Measurements from ENCODE around the gene LARP6.

LARP6 gene

GRCh38 chr15:70802629-70803028, 51.3 kb downstream of the LARP6 start:
- no peaks in the 10 kb centered on the region for H3K9me3 ChIP-seq (ENCODE audit: control insufficient read depth in 1 of 2, low read length in 2 of 2)
- no peaks in the 10 kb centered on the region for H3K36me3 ChIP-seq (ENCODE audit: control insufficient read depth in 1 of 2, insufficient read depth in 2 of 2, low read length in 2 of 2)
- H3K4me1 ChIP-seq (ENCODE audit: control insufficient read depth in 1 of 2, insufficient read depth in 2 of 2, low read length in 2 of 2), result no peaks in the 10 kb centered on the region
- H3K27me3 ChIP-seq (ENCODE audit: low read depth, low read length), result no peaks in the 10 kb centered on the region
- H3K4me3 ChIP-seq (ENCODE audit: low read depth in 1 of 2, low read length in 2 of 2), result no peak overlapping the region
- H3K27ac ChIP-seq (ENCODE audit: low read length), result no peak overlapping the region

- no peak overlapping the region for H3K4me3 ChIP-seq (ENCODE audit: low read depth in 1 of 2, low read length in 2 of 2)
- H3K27me3 ChIP-seq (ENCODE audit: low read depth, low read length), result no peaks in the 10 kb centered on the region
- H3K4me1 ChIP-seq (ENCODE audit: control insufficient read depth in 1 of 2, insufficient read depth in 2 of 2, low read length in 2 of 2), result no peaks in the 10 kb centered on the region
- no peaks in the 10 kb centered on the region for H3K9me3 ChIP-seq (ENCODE audit: control insufficient read depth in 1 of 2, low read length in 2 of 2)
- H3K27ac ChIP-seq (ENCODE audit: low read length), result no peak overlapping the region
- H3K36me3 ChIP-seq (ENCODE audit: control insufficient read depth in 1 of 2, insufficient read depth in 2 of 2, low read length in 2 of 2), result no peaks in the 10 kb centered on the region
These were observed 52.8 kb downstream of the LARP6 start for GRCh38 chr15:70801109-70801508.

- no peaks in the 10 kb centered on the region for H3K36me3 ChIP-seq (ENCODE audit: control insufficient read depth in 1 of 2, insufficient read depth in 2 of 2, low read length in 2 of 2)
- no peak overlapping the region for H3K4me3 ChIP-seq (ENCODE audit: low read depth in 1 of 2, low read length in 2 of 2)
- H3K9me3 ChIP-seq (ENCODE audit: control insufficient read depth in 1 of 2, low read length in 2 of 2), result no peaks in the 10 kb centered on the region
- no peaks in the 10 kb centered on the region for H3K27me3 ChIP-seq (ENCODE audit: low read depth, low read length)
- H3K4me1 ChIP-seq (ENCODE audit: control insufficient read depth in 1 of 2, insufficient read depth in 2 of 2, low read length in 2 of 2), result no peaks in the 10 kb centered on the region
- no peak overlapping the region for H3K27ac ChIP-seq (ENCODE audit: low read length)
These were observed 54.1 kb downstream of the LARP6 start for GRCh38 chr15:70799667-70800450.

GRCh38 chr15:70797464-70797863, 56.5 kb downstream of the LARP6 start:
- H3K27me3 ChIP-seq (ENCODE audit: low read depth, low read length), result no peaks in the 10 kb centered on the region
- H3K4me1 ChIP-seq (ENCODE audit: control insufficient read depth in 1 of 2, insufficient read depth in 2 of 2, low read length in 2 of 2), result no peaks in the 10 kb centered on the region
- H3K4me3 ChIP-seq (ENCODE audit: low read depth in 1 of 2, low read length in 2 of 2), result no peak overlapping the region
- H3K36me3 ChIP-seq (ENCODE audit: control insufficient read depth in 1 of 2, insufficient read depth in 2 of 2, low read length in 2 of 2), result no peaks in the 10 kb centered on the region
- H3K27ac ChIP-seq (ENCODE audit: low read length), result no peak overlapping the region
- H3K9me3 ChIP-seq (ENCODE audit: control insufficient read depth in 1 of 2, low read length in 2 of 2), result no peaks in the 10 kb centered on the region

- Histone ChIP-seq H3K4me1 (ENCODE audit: control insufficient read depth in 1 of 2, insufficient read depth in 2 of 2, low read length in 2 of 2) (no peaks in the 10 kb centered on the region), H3K27ac (ENCODE audit: low read length) (no peak overlapping the region), H3K36me3 (ENCODE audit: control insufficient read depth in 1 of 2, insufficient read depth in 2 of 2, low read length in 2 of 2) (no peaks in the 10 kb centered on the region), H3K27me3 (ENCODE audit: low read depth, low read length) (no peaks in the 10 kb centered on the region), H3K4me3 (ENCODE audit: low read depth in 1 of 2, low read length in 2 of 2) (no peak overlapping the region), H3K9me3 (ENCODE audit: control insufficient read depth in 1 of 2, low read length in 2 of 2) (no peaks in the 10 kb centered on the region)
These were observed 57.2 kb downstream of the LARP6 start for GRCh38 chr15:70796516-70797310.

GRCh38 chr15:70795311-70795665, 58.7 kb downstream of the LARP6 start:
- H3K9me3 ChIP-seq (ENCODE audit: control insufficient read depth in 1 of 2, low read length in 2 of 2), result no peaks in the 10 kb centered on the region
- H3K4me1 ChIP-seq (ENCODE audit: control insufficient read depth in 1 of 2, insufficient read depth in 2 of 2, low read length in 2 of 2), result no peaks in the 10 kb centered on the region
- H3K27ac ChIP-seq (ENCODE audit: low read length), result no peak overlapping the region
- no peaks in the 10 kb centered on the region for H3K36me3 ChIP-seq (ENCODE audit: control insufficient read depth in 1 of 2, insufficient read depth in 2 of 2, low read length in 2 of 2)
- H3K4me3 ChIP-seq (ENCODE audit: low read depth in 1 of 2, low read length in 2 of 2), result no peak overlapping the region
- H3K27me3 ChIP-seq (ENCODE audit: low read depth, low read length), result no peaks in the 10 kb centered on the region

GRCh38 chr15:70794596-70795310, 59.2 kb downstream of the LARP6 start:
- Histone ChIP-seq H3K4me1 (ENCODE audit: control insufficient read depth in 1 of 2, insufficient read depth in 2 of 2, low read length in 2 of 2) (no peaks in the 10 kb centered on the region), H3K27ac (ENCODE audit: low read length) (peak overlapping the region; percentile 27), H3K4me3 (ENCODE audit: low read depth in 1 of 2, low read length in 2 of 2) (no peak overlapping the region), H3K27me3 (ENCODE audit: low read depth, low read length) (no peaks in the 10 kb centered on the region), H3K9me3 (ENCODE audit: control insufficient read depth in 1 of 2, low read length in 2 of 2) (no peaks in the 10 kb centered on the region), H3K36me3 (ENCODE audit: control insufficient read depth in 1 of 2, insufficient read depth in 2 of 2, low read length in 2 of 2) (no peaks in the 10 kb centered on the region)

- no peaks in the 10 kb centered on the region for H3K27me3 ChIP-seq (ENCODE audit: low read depth, low read length)
- no peak overlapping the region for H3K27ac ChIP-seq (ENCODE audit: low read length)
- H3K4me3 ChIP-seq (ENCODE audit: low read depth in 1 of 2, low read length in 2 of 2), result no peak overlapping the region
- no peaks in the 10 kb centered on the region for H3K36me3 ChIP-seq (ENCODE audit: control insufficient read depth in 1 of 2, insufficient read depth in 2 of 2, low read length in 2 of 2)
- no peaks in the 10 kb centered on the region for H3K9me3 ChIP-seq (ENCODE audit: control insufficient read depth in 1 of 2, low read length in 2 of 2)
- H3K4me1 ChIP-seq (ENCODE audit: control insufficient read depth in 1 of 2, insufficient read depth in 2 of 2, low read length in 2 of 2), result no peaks in the 10 kb centered on the region
These were observed 60.3 kb downstream of the LARP6 start for GRCh38 chr15:70793694-70794093.

- Histone ChIP-seq H3K27me3 (ENCODE audit: low read depth, low read length) (no peaks in the 10 kb centered on the region), H3K36me3 (ENCODE audit: control insufficient read depth in 1 of 2, insufficient read depth in 2 of 2, low read length in 2 of 2) (no peaks in the 10 kb centered on the region)
These were observed 61.8 kb downstream of the LARP6 start for GRCh38 chr15:70792171-70792573.

GRCh38 chr15:70791259-70791658, 62.7 kb downstream of the LARP6 start:
- Histone ChIP-seq H3K36me3 (ENCODE audit: control insufficient read depth in 1 of 2, insufficient read depth in 2 of 2, low read length in 2 of 2) (no peaks in the 10 kb centered on the region), H3K27me3 (ENCODE audit: low read depth, low read length) (no peaks in the 10 kb centered on the region), H3K4me3 (ENCODE audit: low read depth in 1 of 2, low read length in 2 of 2) (no peak overlapping the region), H3K9me3 (ENCODE audit: control insufficient read depth in 1 of 2, low read length in 2 of 2) (no peaks in the 10 kb centered on the region), H3K27ac (ENCODE audit: low read length) (no peak overlapping the region), H3K4me1 (ENCODE audit: control insufficient read depth in 1 of 2, insufficient read depth in 2 of 2, low read length in 2 of 2) (no peaks in the 10 kb centered on the region)

More at GRCh38 chr15:70792171-70792573, 61.8 kb downstream of the LARP6 start:
- Histone ChIP-seq H3K9me3 (ENCODE audit: control insufficient read depth in 1 of 2, low read length in 2 of 2) (no peaks in the 10 kb centered on the region), H3K27ac (ENCODE audit: low read length) (no peak overlapping the region), H3K4me3 (ENCODE audit: low read depth in 1 of 2, low read length in 2 of 2) (no peak overlapping the region), H3K4me1 (ENCODE audit: control insufficient read depth in 1 of 2, insufficient read depth in 2 of 2, low read length in 2 of 2) (no peaks in the 10 kb centered on the region)

GRCh38 chr15:70789213-70789612, 64.7 kb downstream of the LARP6 start:
- Histone ChIP-seq H3K27me3 (ENCODE audit: low read depth, low read length) (no peaks in the 10 kb centered on the region), H3K4me1 (ENCODE audit: control insufficient read depth in 1 of 2, insufficient read depth in 2 of 2, low read length in 2 of 2) (no peaks in the 10 kb centered on the region), H3K9me3 (ENCODE audit: control insufficient read depth in 1 of 2, low read length in 2 of 2) (no peaks in the 10 kb centered on the region), H3K27ac (ENCODE audit: low read length) (no peak overlapping the region), H3K4me3 (ENCODE audit: low read depth in 1 of 2, low read length in 2 of 2) (no peak overlapping the region), H3K36me3 (ENCODE audit: control insufficient read depth in 1 of 2, insufficient read depth in 2 of 2, low read length in 2 of 2) (no peaks in the 10 kb centered on the region)

All from muscle layer of duodenum (tissue), 2 donors.